Activated effector memory CD4-positive, alpha-beta T cell treated with anti-CD3 and anti-CD28 coated beads, Interleukin-2, amount 50 U/mL, for 16 hours (primary cell): ENCODE results near the gene MRPL12.

Experiments
- DNase-seq: peaks from one replicate; pipeline ENCODE4 v3.0.0-alpha.2; 2020

Gene MRPL12

GRCh38 chr17:81683208-81683583 is 20.0 kb upstream of the MRPL12 start:
- no peak for DNase-seq

- DNase-seq = peak; percentile 99
Observed at GRCh38 chr17:81683584-81684441, 19.4 kb upstream of the MRPL12 start, which contains the start of the genes ARL16 and HGS. Gene ARL16 (minus strand): TSS chr17:81683797. CDS start chr17:81683753, 44 bp downstream. Gene HGS (plus strand): TSS chr17:81684011. CDS start chr17:81684067, 56 bp downstream.

- peak; percentile 71 for DNase-seq
Observed at GRCh38 chr17:81684442-81684911, 18.7 kb upstream of the MRPL12 start.

GRCh38 chr17:81685108-81685507 is 18.1 kb upstream of the MRPL12 start:
- peak; percentile 81 for DNase-seq

GRCh38 chr17:81686614-81687013 is 16.6 kb upstream of the MRPL12 start:
- no peak for DNase-seq

- no peak for DNase-seq
Observed at GRCh38 chr17:81687770-81688541, 15.2 kb upstream of the MRPL12 start.

- no peak for DNase-seq
Observed at GRCh38 chr17:81688616-81689015, 14.6 kb upstream of the MRPL12 start.

- no peak for DNase-seq
Observed at GRCh38 chr17:81690066-81690465, 13.1 kb upstream of the MRPL12 start.

GRCh38 chr17:81690549-81690948 is 12.6 kb upstream of the MRPL12 start:
- no peak for DNase-seq

- no peak for DNase-seq
Observed at GRCh38 chr17:81691196-81691595, 12.0 kb upstream of the MRPL12 start.

- DNase-seq = no peak
Observed at GRCh38 chr17:81691608-81692007, 11.6 kb upstream of the MRPL12 start.

- no peak for DNase-seq
Observed at GRCh38 chr17:81693509-81694210, 9.5 kb upstream of the MRPL12 start.

- no peak for DNase-seq
Observed at GRCh38 chr17:81694810-81695209, 8.4 kb upstream of the MRPL12 start.

- DNase-seq = no peak
Observed at GRCh38 chr17:81695211-81695610, 8.0 kb upstream of the MRPL12 start.

GRCh38 chr17:81695801-81696200 is 7.4 kb upstream of the MRPL12 start:
- no peak for DNase-seq

GRCh38 chr17:81696218-81696941 is 6.8 kb upstream of the MRPL12 start:
- no peak for DNase-seq

- no peak for DNase-seq
Observed at GRCh38 chr17:81697261-81698044, 5.7 kb upstream of the MRPL12 start.

- DNase-seq = no peak
Observed at GRCh38 chr17:81700353-81701287, 2.5 kb upstream of the MRPL12 start.

GRCh38 chr17:81701288-81702071 is 1.7 kb upstream of the MRPL12 start:
- DNase-seq = no peak
